ENCODE results near the gene OR7G2.

GRCh38 chr19:9054765-9055164 lies 52.5 kb downstream of the OR7G2 start:
- TF ChIP-seq CTCF (IDR thresholded peaks at IDR 0.05) = no peak
- no peak for TF ChIP-seq POLR2A (IDR thresholded peaks at IDR 0.05)
